PFSK-1 (cell line): ENCODE data around the gene UBE2H.

Experiments
- FOXP2 ChIP-seq: optimal IDR thresholded peaks from 2 replicates; pipeline ENCODE3; 2011; ENCODE audit warnings: borderline replicate concordance, control low read depth, inconsistent platforms; ENCODE audit not compliant: insufficient read depth; ENCODE audit errors: extremely low read length, extremely low read depth
- POLR2AphosphoS5 ChIP-seq: IDR thresholded peaks from 2 replicates; pipeline ENCODE4 v1.6.1; 2012; ENCODE audit warnings: low read depth, mild to moderate bottlenecking, control low read depth, low read length, moderate library complexity
- REST ChIP-seq, 2 experiments: IDR thresholded peaks; 2 replicates each; pipeline versions ENCODE4 v1.6.1 to v1.8.0; 2011 to 2012; ENCODE audit warnings: low read depth in 2 of 2, low read length in 2 of 2, control low read depth in 1 of 2, inconsistent platforms in 1 of 2, mild to moderate bottlenecking in 1 of 2, moderate library complexity in 1 of 2; ENCODE audit not compliant: insufficient read depth in 1 of 2
- SIN3A ChIP-seq: IDR thresholded peaks from 2 replicates; pipeline ENCODE4 v1.6.1; 2012; ENCODE audit warnings: mild to moderate bottlenecking, low read length, moderate library complexity, borderline replicate concordance; ENCODE audit not compliant: insufficient read depth
- TAF1 ChIP-seq: IDR thresholded peaks from 2 replicates; pipeline ENCODE4 v1.6.1; 2012; ENCODE audit warnings: low read length, control low read depth, borderline replicate concordance; ENCODE audit not compliant: insufficient read depth

UBE2H gene

GRCh38 chr7:129877146-129877792 lies 75.5 kb downstream of the UBE2H start:
- TF ChIP-seq FOXP2 (no peak), REST (IDR thresholded peaks at IDR 0.05; ENCODE audit: insufficient read depth in 1 of 2, low read depth in 2 of 2, low read length in 2 of 2) (no peak), SIN3A (no peak), TAF1 (no peak), POLR2AphosphoS5 (no peak)

- no peak for TF ChIP-seq FOXP2
- TF ChIP-seq REST (IDR thresholded peaks at IDR 0.05; ENCODE audit: insufficient read depth in 1 of 2, low read depth in 2 of 2, low read length in 2 of 2), result no peak
- no peak for TF ChIP-seq POLR2AphosphoS5
- TF ChIP-seq TAF1, result no peak
- TF ChIP-seq SIN3A, result no peak
These were observed 76.9 kb downstream of the UBE2H start for GRCh38 chr7:129875745-129876411.

- TF ChIP-seq REST (IDR thresholded peaks at IDR 0.05; ENCODE audit: insufficient read depth in 1 of 2, low read depth in 2 of 2, low read length in 2 of 2), result no peak
- TF ChIP-seq FOXP2, result no peak
- TF ChIP-seq TAF1, result no peak
- TF ChIP-seq SIN3A, result no peak
- TF ChIP-seq POLR2AphosphoS5, result no peak
These were observed 77.6 kb downstream of the UBE2H start for GRCh38 chr7:129875160-129875559.

- TF ChIP-seq REST (IDR thresholded peaks at IDR 0.05; ENCODE audit: insufficient read depth in 1 of 2, low read depth in 2 of 2, low read length in 2 of 2) (no peak), POLR2AphosphoS5 (no peak), SIN3A (no peak), TAF1 (no peak), FOXP2 (no peak)
These were observed 78.0 kb downstream of the UBE2H start for GRCh38 chr7:129874722-129875121.
